ENCODE measurements around the gene MCTP1.

Gene MCTP1

DNA sequence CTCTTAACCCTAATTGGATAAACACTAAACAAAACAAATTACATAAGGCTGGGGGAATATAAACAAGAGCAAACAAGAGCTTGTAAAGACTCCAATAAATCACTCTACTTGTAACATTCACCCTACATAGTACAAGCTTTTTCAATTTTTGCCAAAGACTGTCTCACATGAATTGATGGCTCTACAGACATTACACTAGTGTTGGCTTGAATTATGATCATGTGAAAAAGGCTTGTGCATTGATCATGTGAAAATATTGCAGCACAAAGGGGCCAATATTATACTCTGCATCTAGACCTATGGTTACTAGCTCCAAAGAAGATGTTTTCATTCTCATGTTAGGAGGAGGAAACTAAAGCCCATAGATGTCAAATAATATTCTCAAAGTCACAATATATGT lies 212.6 kb downstream of the MCTP1 start:
- no peak for DNase-seq (ENCODE audit: low spot score)
- TF ChIP-seq, protein P1, sequence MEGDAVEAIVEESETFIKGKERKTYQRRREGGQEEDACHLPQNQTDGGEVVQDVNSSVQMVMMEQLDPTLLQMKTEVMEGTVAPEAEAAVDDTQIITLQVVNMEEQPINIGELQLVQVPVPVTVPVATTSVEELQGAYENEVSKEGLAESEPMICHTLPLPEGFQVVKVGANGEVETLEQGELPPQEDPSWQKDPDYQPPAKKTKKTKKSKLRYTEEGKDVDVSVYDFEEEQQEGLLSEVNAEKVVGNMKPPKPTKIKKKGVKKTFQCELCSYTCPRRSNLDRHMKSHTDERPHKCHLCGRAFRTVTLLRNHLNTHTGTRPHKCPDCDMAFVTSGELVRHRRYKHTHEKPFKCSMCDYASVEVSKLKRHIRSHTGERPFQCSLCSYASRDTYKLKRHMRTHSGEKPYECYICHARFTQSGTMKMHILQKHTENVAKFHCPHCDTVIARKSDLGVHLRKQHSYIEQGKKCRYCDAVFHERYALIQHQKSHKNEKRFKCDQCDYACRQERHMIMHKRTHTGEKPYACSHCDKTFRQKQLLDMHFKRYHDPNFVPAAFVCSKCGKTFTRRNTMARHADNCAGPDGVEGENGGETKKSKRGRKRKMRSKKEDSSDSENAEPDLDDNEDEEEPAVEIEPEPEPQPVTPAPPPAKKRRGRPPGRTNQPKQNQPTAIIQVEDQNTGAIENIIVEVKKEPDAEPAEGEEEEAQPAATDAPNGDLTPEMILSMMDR (IDR thresholded peaks at IDR 0.05; ENCODE audit: extremely low read depth, insufficient read depth, missing control alignments) = no peak
- in situ Hi-C loops (cut with MboI; ENCODE audit: low pct_unique_long_range_greater_than_20kb, low sequenced_read_pairs, unreplicated experiment) = no loop called here

- in situ Hi-C loops (cut with MboI; ENCODE audit: low pct_unique_long_range_greater_than_20kb, low sequenced_read_pairs, unreplicated experiment) = no loop called here
- TF ChIP-seq, protein P1 (IDR thresholded peaks at IDR 0.05; ENCODE audit: extremely low read depth, insufficient read depth, missing control alignments) = no peak
- DNase-seq (ENCODE audit: low spot score) = no peak
Observed at GRCh38 chr5:95070866-95071265, 214.0 kb downstream of the MCTP1 start.

DNA sequence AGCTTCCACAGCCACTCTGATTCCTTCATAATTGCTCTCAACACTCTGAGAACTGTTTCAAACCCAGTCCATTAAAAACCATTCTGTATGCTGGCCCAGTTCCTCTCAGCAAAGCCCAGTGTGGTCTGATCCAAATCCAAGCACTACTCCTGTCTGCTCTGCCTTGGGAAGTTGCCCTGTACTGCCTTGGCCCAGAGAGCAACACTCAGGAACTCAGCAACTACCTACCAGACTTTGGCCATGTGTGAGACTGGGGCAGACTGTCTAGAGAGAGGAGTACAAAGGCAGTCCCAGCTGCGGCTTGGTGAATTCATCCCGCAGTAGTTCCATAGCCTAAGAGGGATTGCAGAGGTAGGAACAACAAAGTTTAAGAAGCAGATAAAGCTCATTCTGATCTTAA lies 214.4 kb downstream of the MCTP1 start:
- TF ChIP-seq, protein P1 (IDR thresholded peaks at IDR 0.05; ENCODE audit: extremely low read depth, insufficient read depth, missing control alignments) = no peak
- no peak for DNase-seq (ENCODE audit: low spot score)
- in situ Hi-C loops (cut with MboI; ENCODE audit: low pct_unique_long_range_greater_than_20kb, low sequenced_read_pairs, unreplicated experiment) = no loop called here

DNA sequence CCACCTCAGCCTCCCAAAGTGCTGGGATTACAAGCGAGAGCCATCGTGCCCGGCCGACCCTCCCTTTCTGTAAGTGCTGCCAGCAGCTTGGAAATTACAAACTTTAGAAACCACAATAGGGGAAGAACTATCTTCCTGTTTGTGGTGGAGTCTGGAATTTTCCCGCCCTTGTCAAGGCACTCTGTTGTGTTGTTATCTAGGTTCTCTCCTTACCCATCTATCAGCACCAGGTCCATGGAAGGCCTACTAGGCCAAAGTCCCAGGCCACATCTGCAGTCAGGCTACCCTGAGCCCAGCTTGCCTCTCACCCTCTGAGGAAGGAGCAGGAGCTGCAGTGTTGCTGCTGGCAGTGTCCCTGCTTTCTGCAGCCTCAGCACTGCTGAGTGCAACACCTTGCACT lies 214.9 kb downstream of the MCTP1 start:
- TF ChIP-seq, protein P1 (IDR thresholded peaks at IDR 0.05; ENCODE audit: extremely low read depth, insufficient read depth, missing control alignments) = no peak
- DNase-seq (ENCODE audit: low spot score) = no peak
- in situ Hi-C loops (cut with MboI; ENCODE audit: low pct_unique_long_range_greater_than_20kb, low sequenced_read_pairs, unreplicated experiment) = no loop called here

DNA sequence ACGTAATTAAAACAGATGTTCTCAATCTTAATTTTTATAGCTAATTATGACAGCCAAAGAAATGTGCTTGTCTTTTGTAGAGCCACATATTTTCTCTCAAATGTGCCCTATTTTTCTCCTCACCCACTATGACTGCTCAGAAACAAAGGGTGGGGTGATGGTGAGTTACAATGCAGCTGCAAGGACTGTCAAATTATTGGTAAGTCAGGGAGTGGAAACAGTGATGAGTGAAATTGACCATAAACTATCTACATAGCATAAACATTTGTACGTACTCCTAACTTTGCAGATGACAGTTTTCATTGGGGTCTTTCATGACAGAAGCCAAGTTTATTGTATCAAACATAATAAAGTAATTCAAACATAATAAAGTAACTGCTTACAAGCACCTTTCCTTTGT lies 215.9 kb downstream of the MCTP1 start:
- no peak for DNase-seq (ENCODE audit: low spot score)
- TF ChIP-seq, protein P1 (IDR thresholded peaks at IDR 0.05; ENCODE audit: extremely low read depth, insufficient read depth, missing control alignments) = no peak
- in situ Hi-C loops (cut with MboI; ENCODE audit: low pct_unique_long_range_greater_than_20kb, low sequenced_read_pairs, unreplicated experiment) = no loop called here

DNA sequence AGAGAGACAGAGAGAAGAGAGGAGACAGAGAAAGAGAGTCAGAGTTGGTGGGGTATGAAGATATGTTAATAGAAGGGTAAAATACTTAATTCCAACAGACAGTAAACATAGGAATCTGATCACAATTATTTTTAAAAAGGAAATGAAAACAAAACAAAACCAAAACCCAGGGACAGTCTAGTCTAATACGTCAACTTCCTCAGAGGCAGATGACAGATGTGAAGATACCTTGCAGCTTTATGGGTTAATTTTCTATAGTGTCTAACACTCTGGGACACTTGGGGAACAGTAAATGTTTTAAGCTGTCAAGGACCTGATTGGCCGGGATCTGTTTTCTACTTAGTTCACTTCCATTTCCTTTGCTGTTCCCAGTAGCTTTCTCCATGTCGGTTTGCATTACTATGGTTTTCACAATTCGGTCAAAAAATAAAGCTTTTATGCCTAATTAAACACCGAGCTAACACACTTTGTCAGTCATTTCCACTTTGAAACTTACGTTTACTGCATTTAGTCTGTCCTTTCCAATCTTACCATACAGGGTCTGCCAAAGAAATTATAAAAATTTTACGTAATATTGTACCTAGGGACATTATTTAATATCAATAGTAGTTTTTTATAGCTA lies 216.5 kb downstream of the MCTP1 start:
- DNase-seq (ENCODE audit: low spot score) = peak; percentile 10
- TF ChIP-seq, protein P1 (IDR thresholded peaks at IDR 0.05; ENCODE audit: extremely low read depth, insufficient read depth, missing control alignments) = no peak
- in situ Hi-C loops (cut with MboI; ENCODE audit: low pct_unique_long_range_greater_than_20kb, low sequenced_read_pairs, unreplicated experiment) = no loop called here
